HepG2 (cell line): Measurements from ENCODE around the gene DYNC1LI1. TPM values are rescaled to one million over a fixed set of nuclear protein-coding genes. Genes with fewer than 3 reads are reported as not detected.

Experiments used
- ARID2 ChIP-seq: sonication (generic); formaldehyde crosslinking; IDR thresholded peaks from 2 replicates; pipeline ENCODE4 v1.8.1; 2022; ENCODE audit warnings: mild to moderate bottlenecking, missing genetic modification reagents, borderline replicate concordance
- HNRNPLL ChIP-seq: fragments of 200-400 bp; formaldehyde crosslinking; IDR thresholded peaks from 2 replicates; pipeline ENCODE4 v1.6.1; 2017; ENCODE audit warnings: mild to moderate bottlenecking, low read depth, low read length; ENCODE audit not compliant: poor library complexity, severe bottlenecking
- JDP2 ChIP-seq: sonication (generic); formaldehyde crosslinking; IDR thresholded peaks from 2 replicates; pipeline ENCODE4 v1.8.1; 2022; ENCODE audit warnings: missing genetic modification reagents, borderline replicate concordance
- KLF9 ChIP-seq: IDR thresholded peaks from 2 replicates; pipeline ENCODE4 v1.6.1; 2016; ENCODE audit warnings: low read depth
- NCOA2 ChIP-seq: sonication (generic); formaldehyde crosslinking; IDR thresholded peaks from 2 replicates; pipeline ENCODE4 v1.8.0; 2022; ENCODE audit warnings: inconsistent platforms
- SPEN ChIP-seq: sonication (generic); formaldehyde crosslinking; IDR thresholded peaks from 2 replicates; pipeline ENCODE4 v1.5.1; 2020; ENCODE audit warnings: low read depth, mild to moderate bottlenecking, missing genetic modification reagents
- TBP ChIP-seq: sonication (generic); formaldehyde crosslinking; IDR thresholded peaks from 2 replicates; pipeline ENCODE4 v1.5.0; 2020; ENCODE audit warnings: missing genetic modification reagents
- ZBTB3 ChIP-seq: sonication (generic); formaldehyde crosslinking; IDR thresholded peaks from 2 replicates; pipeline ENCODE4 v1.4.0; 2020; ENCODE audit warnings: low read depth, mild to moderate bottlenecking, moderate library complexity, missing genetic modification reagents, borderline replicate concordance
- ZNF12 ChIP-seq: sonication (generic); formaldehyde crosslinking; IDR thresholded peaks from 2 replicates; pipeline ENCODE4 v1.5.0; 2020; ENCODE audit warnings: missing genetic modification reagents
- ZNF264 ChIP-seq: sonication (generic); formaldehyde crosslinking; IDR thresholded peaks from 2 replicates; pipeline ENCODE4 v1.4.0; 2020; ENCODE audit warnings: missing genetic modification reagents
- ZNF274 ChIP-seq: sonication (generic); formaldehyde crosslinking; IDR thresholded peaks from 2 replicates; pipeline ENCODE4 v1.5.1; 2020; ENCODE audit warnings: mild to moderate bottlenecking, missing genetic modification reagents
- ZNF3 ChIP-seq: IDR thresholded peaks from 2 replicates; pipeline ENCODE4 v1.7.0; 2017; ENCODE audit warnings: inconsistent platforms
- ZNF441 ChIP-seq: sonication (generic); formaldehyde crosslinking; IDR thresholded peaks from 2 replicates; pipeline ENCODE4 v1.7.0; 2021; ENCODE audit warnings: missing genetic modification reagents, borderline replicate concordance
- ZNF589 ChIP-seq: sonication (generic); formaldehyde crosslinking; conservative IDR thresholded peaks from 2 replicates; pipeline ENCODE4 v1.8.0; 2022; ENCODE audit warnings: mild to moderate bottlenecking, moderate library complexity, missing genetic modification reagents
- ZNF713 ChIP-seq: sonication (generic); formaldehyde crosslinking; IDR thresholded peaks from 2 replicates; pipeline ENCODE4 v1.4.0; 2020; ENCODE audit warnings: mild to moderate bottlenecking, missing genetic modification reagents
- ZNF83 ChIP-seq: sonication (generic); formaldehyde crosslinking; IDR thresholded peaks from 2 replicates; pipeline ENCODE4 v1.4.0; 2020; ENCODE audit warnings: missing genetic modification reagents, mild to moderate bottlenecking, borderline replicate concordance
- polyA plus RNA-seq, 8 experiments: library from polyadenylated mRNA; depleted of rRNA in 3 of 8; stranded (reverse) in 7 of 8; unstranded in 1 of 8; fragments of >200 nt; fragmentation: Illumina TruSeq in 4 of 8; extraction: Trizol in 4 of 8; gene quantifications; 2 replicates each; pipeline versions ENCODE4 v1.2.1 to v1.2.3, GENCODE V29; 2011 to 2016; ENCODE audit warnings: low read depth in 4 of 8, missing spikeins in 1 of 8, mixed read lengths in 1 of 8; ENCODE audit not compliant: insufficient read depth in 1 of 8
- total RNA-seq, 5 experiments: library from RNA; depleted of rRNA; stranded (reverse); fragments of >200 nt; fragmentation: Illumina TruSeq; extraction: Trizol; gene quantifications; 2 replicates each; pipeline ENCODE4 v1.2.3, GENCODE V29; 2016; ENCODE audit warnings: low read depth in 1 of 5
- TF ChIP-seq, protein P1 (sequence below): sonication (generic); formaldehyde crosslinking; conservative IDR thresholded peaks from 2 replicates; pipeline ENCODE4 v1.5.0; 2020; ENCODE audit warnings: missing genetic modification reagents
- TF ChIP-seq, protein P2 (sequence below): sonication (generic); formaldehyde crosslinking; IDR thresholded peaks from 2 replicates; pipeline ENCODE4 v1.8.1; 2023; ENCODE audit warnings: mild to moderate bottlenecking, moderate library complexity, missing genetic modification reagents
- TF ChIP-seq, protein P3 (sequence below): sonication (generic); formaldehyde crosslinking; IDR thresholded peaks from 2 replicates; pipeline ENCODE4 v1.8.1; 2023; ENCODE audit warnings: mild to moderate bottlenecking, inconsistent platforms, moderate library complexity, missing genetic modification reagents, borderline replicate concordance
- TF ChIP-seq, protein P4 (sequence below): sonication (generic); formaldehyde crosslinking; IDR thresholded peaks from 2 replicates; pipeline ENCODE4 v1.5.0; 2020; ENCODE audit warnings: mild to moderate bottlenecking, missing genetic modification reagents

Gene DYNC1LI1
- total and polyA plus RNA-seq, 2 of the 13 experiments (the other 11 are each of a cell fraction or from before 2014, with no cell fraction given), result 13.4 to 37.1 TPM

DNA sequence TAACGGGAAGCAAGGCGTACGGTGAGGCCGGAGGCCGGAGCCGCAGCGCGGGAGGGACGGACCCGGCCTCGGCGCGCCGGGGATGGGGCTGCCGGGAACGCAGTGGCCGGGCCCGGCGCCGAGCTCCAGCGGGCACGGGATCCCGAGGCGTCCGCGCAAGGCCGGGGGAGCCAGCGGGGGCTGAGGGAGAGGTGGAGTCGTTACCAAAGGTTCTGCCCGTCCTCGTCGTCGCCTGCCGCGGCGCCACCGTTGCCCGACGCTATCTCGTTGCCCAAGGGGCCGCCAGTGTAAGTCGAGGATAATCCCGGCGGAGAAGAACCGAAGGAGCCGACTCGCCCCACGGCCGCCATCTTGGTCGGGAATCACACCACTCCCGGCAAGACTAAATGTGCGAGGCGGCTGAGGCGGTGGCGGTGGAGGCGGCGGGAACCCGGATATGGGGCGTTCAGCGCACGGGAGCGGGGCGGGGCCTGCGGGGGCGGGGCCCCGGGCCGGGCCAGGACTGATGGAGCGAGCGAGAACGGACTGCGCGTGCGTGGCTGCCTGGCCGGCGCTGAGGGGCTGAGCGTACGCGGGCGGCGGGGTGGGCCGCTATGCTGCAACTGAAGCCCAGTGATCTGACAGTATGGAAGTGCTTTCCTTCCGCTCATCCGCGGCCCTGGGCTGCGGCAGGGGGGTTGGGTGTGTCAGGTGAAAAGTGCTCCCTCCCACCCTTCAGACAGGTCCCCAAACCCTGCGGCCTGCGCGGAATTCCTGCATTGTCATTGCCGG, at the start of gene DYNC1LI1 (continued):
- TF ChIP-seq, protein P1, sequence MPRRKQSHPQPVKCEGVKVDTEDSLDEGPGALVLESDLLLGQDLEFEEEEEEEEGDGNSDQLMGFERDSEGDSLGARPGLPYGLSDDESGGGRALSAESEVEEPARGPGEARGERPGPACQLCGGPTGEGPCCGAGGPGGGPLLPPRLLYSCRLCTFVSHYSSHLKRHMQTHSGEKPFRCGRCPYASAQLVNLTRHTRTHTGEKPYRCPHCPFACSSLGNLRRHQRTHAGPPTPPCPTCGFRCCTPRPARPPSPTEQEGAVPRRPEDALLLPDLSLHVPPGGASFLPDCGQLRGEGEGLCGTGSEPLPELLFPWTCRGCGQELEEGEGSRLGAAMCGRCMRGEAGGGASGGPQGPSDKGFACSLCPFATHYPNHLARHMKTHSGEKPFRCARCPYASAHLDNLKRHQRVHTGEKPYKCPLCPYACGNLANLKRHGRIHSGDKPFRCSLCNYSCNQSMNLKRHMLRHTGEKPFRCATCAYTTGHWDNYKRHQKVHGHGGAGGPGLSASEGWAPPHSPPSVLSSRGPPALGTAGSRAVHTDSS (CRISPR knock-in tag), result no peak
- TF ChIP-seq, protein P2, sequence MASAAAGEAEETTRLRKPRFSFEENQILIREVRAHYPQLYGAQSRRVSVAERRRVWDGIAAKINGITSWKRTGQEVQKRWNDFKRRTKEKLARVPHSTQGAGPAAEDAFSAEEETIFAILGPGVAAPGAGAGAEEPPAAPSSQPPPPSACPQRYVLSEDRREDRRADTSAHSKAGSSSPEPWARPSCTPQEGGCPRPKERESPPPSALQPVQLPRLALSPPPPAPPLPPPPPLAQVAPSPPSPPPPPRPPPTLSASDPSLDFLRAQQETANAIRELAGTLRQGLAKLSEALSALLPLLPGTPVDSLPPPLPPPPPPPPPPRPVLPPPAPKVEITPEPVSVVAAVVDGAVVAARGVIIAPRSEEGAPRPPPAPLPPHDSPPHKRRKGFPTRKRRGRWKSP (CRISPR knock-in tag), result peak; percentile 10; the same call in 1 of the 2 replicates
- TF ChIP-seq NCOA2 (CRISPR knock-in tag) (no peak), ARID2 (no peak), ZNF83 (no peak), ZNF264 (CRISPR knock-in tag) (no peak), ZNF713 (no peak), ZNF589 (CRISPR knock-in tag) (peak; percentile 91), HNRNPLL (peak; percentile 71), ZNF12 (CRISPR knock-in tag) (no peak), ZNF3 (no peak), KLF9 (CRISPR knock-in tag) (no peak), JDP2 (CRISPR knock-in tag) (no peak; the same call in 1 of the 2 replicates), ZNF274 (CRISPR knock-in tag) (no peak; the same call in 1 of the 2 replicates), ZBTB3 (CRISPR knock-in tag) (no peak), ZNF441 (CRISPR knock-in tag) (no peak), SPEN (CRISPR knock-in tag) (peak; percentile 50), TBP (CRISPR knock-in tag) (no peak)
- TF ChIP-seq, protein P3, sequence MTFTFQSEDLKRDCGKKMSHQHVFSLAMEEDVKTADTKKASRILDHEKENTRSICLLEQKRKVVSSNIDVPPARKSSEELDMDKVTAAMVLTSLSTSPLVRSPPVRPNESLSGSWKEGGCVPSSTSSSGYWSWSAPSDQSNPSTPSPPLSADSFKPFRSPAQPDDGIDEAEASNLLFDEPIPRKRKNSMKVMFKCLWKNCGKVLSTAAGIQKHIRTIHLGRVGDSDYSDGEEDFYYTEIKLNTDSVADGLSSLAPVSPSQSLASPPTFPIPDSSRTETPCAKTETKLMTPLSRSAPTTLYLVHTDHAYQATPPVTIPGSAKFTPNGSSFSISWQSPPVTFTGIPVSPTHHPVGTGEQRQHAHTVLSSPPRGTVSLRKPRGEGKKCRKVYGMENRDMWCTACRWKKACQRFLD, result no peak; the same call in 1 of the 2 replicates
- TF ChIP-seq, protein P4, sequence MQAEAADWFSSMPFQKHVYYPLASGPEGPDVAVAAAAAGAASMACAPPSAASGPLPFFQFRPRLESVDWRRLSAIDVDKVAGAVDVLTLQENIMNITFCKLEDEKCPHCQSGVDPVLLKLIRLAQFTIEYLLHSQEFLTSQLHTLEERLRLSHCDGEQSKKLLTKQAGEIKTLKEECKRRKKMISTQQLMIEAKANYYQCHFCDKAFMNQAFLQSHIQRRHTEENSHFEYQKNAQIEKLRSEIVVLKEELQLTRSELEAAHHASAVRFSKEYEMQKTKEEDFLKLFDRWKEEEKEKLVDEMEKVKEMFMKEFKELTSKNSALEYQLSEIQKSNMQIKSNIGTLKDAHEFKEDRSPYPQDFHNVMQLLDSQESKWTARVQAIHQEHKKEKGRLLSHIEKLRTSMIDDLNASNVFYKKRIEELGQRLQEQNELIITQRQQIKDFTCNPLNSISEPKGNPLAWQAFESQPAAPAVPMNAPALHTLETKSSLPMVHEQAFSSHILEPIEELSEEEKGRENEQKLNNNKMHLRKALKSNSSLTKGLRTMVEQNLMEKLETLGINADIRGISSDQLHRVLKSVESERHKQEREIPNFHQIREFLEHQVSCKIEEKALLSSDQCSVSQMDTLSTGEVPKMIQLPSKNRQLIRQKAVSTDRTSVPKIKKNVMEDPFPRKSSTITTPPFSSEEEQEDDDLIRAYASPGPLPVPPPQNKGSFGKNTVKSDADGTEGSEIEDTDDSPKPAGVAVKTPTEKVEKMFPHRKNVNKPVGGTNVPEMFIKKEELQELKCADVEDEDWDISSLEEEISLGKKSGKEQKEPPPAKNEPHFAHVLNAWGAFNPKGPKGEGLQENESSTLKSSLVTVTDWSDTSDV (CRISPR knock-in tag), result no peak
